Peyer's patch (tissue), 4 donors: ENCODE measurements around the gene MORN5. TPM values are rescaled to one million over a fixed set of nuclear protein-coding genes. Genes with fewer than 3 reads are reported as not detected.

Experiments used
- DNase-seq, 3 donors: peaks; one replicate each; pipeline ENCODE4 v3.0.0-alpha.2; 2017 to 2019
- H3K27ac ChIP-seq, 4 donors: fragments of 200-600 bp; sonication (generic); one replicate each; pipeline ENCODE4 v1.5.1; 2016 to 2019
- H3K27me3 ChIP-seq, 2 donors: fragments of 200-600 bp; sonication (generic); one replicate each; pipeline ENCODE4 v1.5.1; 2019
- H3K36me3 ChIP-seq, 3 donors: fragments of 200-600 bp; sonication (generic); one replicate each; pipeline ENCODE4 v1.5.1; 2016 to 2019
- H3K4me1 ChIP-seq, 4 donors: fragments of 200-600 bp; sonication (generic); one replicate each; pipeline ENCODE4 v1.5.1; 2016 to 2019
- H3K4me3 ChIP-seq, 4 donors: fragments of 200-600 bp; sonication (generic); 1 replicate in 3 of 4; 2 replicates in 1 of 4; pipeline ENCODE4 v1.5.1; 2016 to 2019; ENCODE audit warnings: mild to moderate bottlenecking in 1 of 4
- H3K9me3 ChIP-seq, 4 donors: fragments of 200-600 bp; sonication (generic); one replicate each; pipeline ENCODE4 v1.5.1; 2016 to 2019; ENCODE audit warnings: mild to moderate bottlenecking in 1 of 4
- POLR2A ChIP-seq, 2 donors: fragments of 450-650 bp; IDR thresholded peaks; one replicate each; pipeline ENCODE4 v1.5.1; 2017; ENCODE audit warnings: antibody characterized with exemption in 2 of 2, mild to moderate bottlenecking in 2 of 2, moderate library complexity in 2 of 2
- total RNA-seq, 4 donors: library from RNA; depleted of rRNA; stranded (reverse); fragments of >200 nt; gene quantifications; one replicate each; pipeline ENCODE4 v1.1.0, GENCODE V29; 2016
- TF ChIP-seq, protein P1 (sequence below), 6 experiments: fragments of 450-650 bp in 4 of 6; fragments of 200-600 bp in 2 of 6; sonication (generic) in 1 of 6; IDR thresholded peaks; one replicate each; pipeline ENCODE4 v1.5.1; 2017 to 2019; ENCODE audit warnings: antibody characterized with exemption in 6 of 6, mild to moderate bottlenecking in 3 of 6, moderate library complexity in 1 of 6

The MORN5 gene
- total RNA-seq, 4 donors from 2014 or later, result not detected

DNA sequence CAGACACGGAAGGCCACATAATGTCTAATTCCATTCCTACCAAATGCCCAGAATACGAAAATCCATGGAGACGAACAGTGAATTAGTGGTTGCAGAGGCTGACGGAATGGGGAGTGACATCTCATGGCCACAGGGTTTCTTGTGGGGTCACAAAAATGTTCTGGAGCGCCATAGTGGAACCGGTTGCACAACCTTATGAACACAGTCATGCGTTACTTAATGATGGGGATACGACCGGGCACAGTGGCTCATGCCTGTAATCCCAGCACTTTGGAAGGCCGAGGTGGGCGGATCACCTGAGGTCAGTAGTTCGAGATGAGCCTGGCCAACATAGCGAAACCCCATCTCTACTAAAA lies 40.6 kb upstream of the MORN5 start:
- no peaks in the 10 kb centered on the region for H3K27me3 ChIP-seq
- no peak for TF ChIP-seq POLR2A (IDR thresholded peaks at IDR 0.05)
- TF ChIP-seq, protein P1, sequence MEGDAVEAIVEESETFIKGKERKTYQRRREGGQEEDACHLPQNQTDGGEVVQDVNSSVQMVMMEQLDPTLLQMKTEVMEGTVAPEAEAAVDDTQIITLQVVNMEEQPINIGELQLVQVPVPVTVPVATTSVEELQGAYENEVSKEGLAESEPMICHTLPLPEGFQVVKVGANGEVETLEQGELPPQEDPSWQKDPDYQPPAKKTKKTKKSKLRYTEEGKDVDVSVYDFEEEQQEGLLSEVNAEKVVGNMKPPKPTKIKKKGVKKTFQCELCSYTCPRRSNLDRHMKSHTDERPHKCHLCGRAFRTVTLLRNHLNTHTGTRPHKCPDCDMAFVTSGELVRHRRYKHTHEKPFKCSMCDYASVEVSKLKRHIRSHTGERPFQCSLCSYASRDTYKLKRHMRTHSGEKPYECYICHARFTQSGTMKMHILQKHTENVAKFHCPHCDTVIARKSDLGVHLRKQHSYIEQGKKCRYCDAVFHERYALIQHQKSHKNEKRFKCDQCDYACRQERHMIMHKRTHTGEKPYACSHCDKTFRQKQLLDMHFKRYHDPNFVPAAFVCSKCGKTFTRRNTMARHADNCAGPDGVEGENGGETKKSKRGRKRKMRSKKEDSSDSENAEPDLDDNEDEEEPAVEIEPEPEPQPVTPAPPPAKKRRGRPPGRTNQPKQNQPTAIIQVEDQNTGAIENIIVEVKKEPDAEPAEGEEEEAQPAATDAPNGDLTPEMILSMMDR (IDR thresholded peaks at IDR 0.05), result no peak
- H3K36me3 ChIP-seq, result no peaks in the 10 kb centered on the region
- DNase-seq, result no peak
- H3K4me1 ChIP-seq, result no peaks in the 10 kb centered on the region
- no peak overlapping the region for H3K4me3 ChIP-seq
- no peaks in the 10 kb centered on the region for H3K9me3 ChIP-seq
- H3K27ac ChIP-seq, result no peak overlapping the region

DNA sequence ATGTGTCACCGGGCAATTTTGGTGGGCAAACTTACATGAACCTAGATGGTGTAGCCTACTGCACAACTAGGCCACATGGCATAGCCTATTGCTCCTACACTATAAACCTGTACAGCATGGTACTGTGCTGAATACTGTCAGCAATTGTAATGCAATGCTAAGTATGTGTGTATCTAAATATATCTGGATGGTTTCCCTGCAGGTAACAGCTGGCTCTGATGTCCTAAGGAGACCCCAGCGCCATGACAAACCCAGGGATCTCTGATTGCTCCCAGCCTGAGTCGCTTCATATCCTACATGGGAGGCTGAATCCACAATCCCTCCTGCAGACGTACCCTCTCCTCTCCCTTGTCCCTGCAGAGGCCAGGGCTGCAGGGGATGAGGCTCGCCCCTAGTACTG lies 40.0 kb upstream of the MORN5 start:
- Histone ChIP-seq H3K9me3 (no peaks in the 10 kb centered on the region), H3K4me3 (no peak overlapping the region), H3K36me3 (no peaks in the 10 kb centered on the region), H3K27ac (no peak overlapping the region), H3K4me1 (no peaks in the 10 kb centered on the region), H3K27me3 (no peaks in the 10 kb centered on the region)
- TF ChIP-seq, protein P1 (IDR thresholded peaks at IDR 0.05), result no peak
- no peak for TF ChIP-seq POLR2A (IDR thresholded peaks at IDR 0.05)
- no peak for DNase-seq

DNA sequence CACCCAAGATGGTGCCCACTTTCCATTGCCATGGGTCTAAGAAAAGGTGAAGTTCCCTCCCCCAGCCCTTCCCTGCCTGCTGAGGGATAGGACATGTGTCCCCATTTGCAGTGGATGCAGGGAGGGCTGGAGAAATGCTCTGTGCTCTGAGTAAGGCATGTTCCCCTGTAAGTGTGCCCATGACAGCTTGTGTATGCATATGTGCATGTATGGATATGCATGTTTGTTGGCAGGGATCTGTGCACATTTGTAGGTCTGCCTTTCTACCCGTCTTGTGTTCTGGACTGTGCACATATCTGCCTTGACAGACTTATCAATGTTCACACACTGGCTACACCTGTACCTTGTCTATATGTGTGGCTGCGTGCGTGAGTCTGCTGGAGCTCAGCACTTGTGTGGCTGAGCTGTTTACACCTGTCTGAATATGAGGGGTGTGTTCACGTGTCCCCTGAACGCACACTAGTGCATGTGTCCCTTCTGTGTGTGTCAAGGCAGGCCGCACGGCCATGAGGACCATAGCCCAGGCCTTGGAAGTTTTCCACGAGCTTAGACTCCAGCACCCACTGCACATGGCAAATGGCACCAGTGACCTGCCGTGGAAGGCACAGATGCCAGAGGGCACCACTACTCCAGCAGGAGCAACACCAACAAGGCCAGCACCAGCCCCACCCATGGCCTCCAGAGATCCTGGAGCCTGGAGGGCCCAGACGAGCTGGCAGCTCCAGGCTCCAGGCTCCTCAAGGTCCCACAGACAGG lies 39.2 kb upstream of the MORN5 start:
- Histone ChIP-seq H3K9me3 (no peaks in the 10 kb centered on the region), H3K36me3 (no peaks in the 10 kb centered on the region), H3K4me3 (no peak overlapping the region), H3K27ac (no peak overlapping the region), H3K4me1 (no peaks in the 10 kb centered on the region), H3K27me3 (no peaks in the 10 kb centered on the region)
- DNase-seq, result no peak
- TF ChIP-seq, protein P1 (IDR thresholded peaks at IDR 0.05), result no peak
- TF ChIP-seq POLR2A (IDR thresholded peaks at IDR 0.05), result no peak

DNA sequence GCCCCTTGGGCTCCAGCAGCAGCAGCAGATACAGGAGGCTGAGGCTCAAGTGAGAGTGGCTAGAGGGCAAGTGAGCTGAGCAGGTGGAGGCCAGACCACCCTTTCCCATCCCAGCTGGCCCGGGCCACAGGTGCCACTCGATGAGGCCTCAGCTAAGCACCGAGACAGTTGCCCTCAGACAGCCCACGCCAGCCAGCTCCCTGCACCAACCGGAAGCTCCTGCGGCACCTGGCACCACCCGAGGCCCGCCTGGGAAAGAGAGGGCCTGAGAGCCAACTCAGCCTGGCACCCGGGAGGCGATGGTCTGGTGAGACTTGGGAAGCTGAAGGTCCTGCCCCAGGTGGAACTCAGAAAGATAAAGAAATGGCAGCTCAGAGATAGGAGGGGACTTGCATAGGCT lies 38.3 kb upstream of the MORN5 start:
- TF ChIP-seq, protein P1 (IDR thresholded peaks at IDR 0.05), result no peak
- no peak for TF ChIP-seq POLR2A (IDR thresholded peaks at IDR 0.05)
- no peak for DNase-seq

DNA sequence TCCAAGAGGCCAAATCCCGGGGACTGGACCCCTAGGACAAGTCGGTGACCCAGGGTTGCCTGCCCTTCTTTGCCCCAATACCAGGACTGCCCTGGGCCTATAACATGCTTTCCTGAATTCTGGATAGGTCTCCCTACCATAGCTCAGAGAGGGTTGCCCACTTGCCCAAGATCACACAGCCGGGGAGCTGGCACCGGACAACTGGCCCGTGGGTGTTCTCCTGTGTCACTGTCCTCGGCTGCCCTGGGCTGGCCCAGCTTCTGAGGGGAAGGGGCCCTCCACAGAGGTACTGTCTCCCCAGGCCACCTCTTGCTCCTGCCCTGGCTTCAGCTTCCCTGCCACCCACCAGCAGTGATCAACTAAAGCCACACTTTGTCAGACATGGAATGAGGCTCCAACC lies 37.8 kb upstream of the MORN5 start:
- TF ChIP-seq, protein P1 (IDR thresholded peaks at IDR 0.05), result no peak
- no peak for TF ChIP-seq POLR2A (IDR thresholded peaks at IDR 0.05)
- Histone ChIP-seq H3K4me3 (no peak overlapping the region), H3K4me1 (peaks cover 0 to 11% (median 4%) of the 10 kb centered on the region in 4 donors), H3K27me3 (peaks cover 0 to 7% of the 10 kb centered on the region in 2 donors), H3K27ac (no peak overlapping the region), H3K36me3 (no peaks in the 10 kb centered on the region), H3K9me3 (no peaks in the 10 kb centered on the region)
- DNase-seq, result no peak

More for the DNA sequence above, 38.3 kb upstream of the MORN5 start:
- no peaks in the 10 kb centered on the region for H3K36me3 ChIP-seq
- no peaks in the 10 kb centered on the region for H3K9me3 ChIP-seq
- no peak overlapping the region for H3K4me3 ChIP-seq
- H3K27ac ChIP-seq, result no peak overlapping the region
- peaks cover 0 to 6% (median 1%) of the 10 kb centered on the region in 4 donors for H3K4me1 ChIP-seq
- H3K27me3 ChIP-seq, result peaks cover 0 to 2% of the 10 kb centered on the region in 2 donors
